Sigmoid colon (tissue), 7 donors: Measurements from ENCODE around the gene CARD8. TPM values are rescaled to one million over a fixed set of nuclear protein-coding genes. Genes with fewer than 3 reads are reported as not detected.
A peak's percentile ranks its signal among the peaks of the same experiment; 100 is the strongest.

Experiments
- DNase-seq: peaks from one replicate; pipeline ENCODE4 v3.0.0-alpha.2; 2019
- H3K27ac ChIP-seq, 4 donors: fragments of 200-600 bp; sonication (generic); one replicate each; pipeline ENCODE4 v1.5.1; 2016 to 2019; ENCODE audit warnings: mild to moderate bottlenecking in 1 of 4
- H3K27me3 ChIP-seq, 3 donors: fragments of 200-600 bp; sonication (generic); one replicate each; pipeline ENCODE4 v1.5.1; 2019; ENCODE audit warnings: mild to moderate bottlenecking in 1 of 3
- H3K36me3 ChIP-seq, 4 donors: fragments of 200-600 bp; sonication (generic); one replicate each; pipeline ENCODE4 v1.5.1; 2016 to 2019
- H3K4me1 ChIP-seq, 4 donors: fragments of 200-600 bp; sonication (generic); one replicate each; pipeline ENCODE4 v1.5.1; 2017 to 2019
- H3K4me3 ChIP-seq, 4 donors: fragments of 200-600 bp; sonication (generic); one replicate each; pipeline ENCODE4 v1.5.1; 2017 to 2019; ENCODE audit warnings: mild to moderate bottlenecking in 2 of 4, moderate library complexity in 1 of 4
- H3K9me3 ChIP-seq, 4 donors: fragments of 200-600 bp in 3 of 4; sonication (generic) in 3 of 4; one replicate each; pipeline versions ENCODE4 v1.5.1 to v1.6.1; 2013 to 2019
- CTCF ChIP-seq, 4 experiments: fragments of 450-650 bp in 3 of 4; fragments of 200-600 bp in 1 of 4; IDR thresholded peaks; one replicate each; pipeline ENCODE4 v1.5.1; 2016 to 2019; ENCODE audit warnings: antibody characterized with exemption in 4 of 4, mild to moderate bottlenecking in 3 of 4, moderate library complexity in 2 of 4
- EP300 ChIP-seq, 4 donors: sonication (generic); formaldehyde crosslinking; IDR thresholded peaks; one replicate each; pipeline ENCODE4 v1.6.1; 2017; ENCODE audit warnings: antibody characterized with exemption in 4 of 4
- POLR2A ChIP-seq, 2 donors: fragments of 450-650 bp; IDR thresholded peaks; one replicate each; pipeline ENCODE4 v1.6.1; 2016; ENCODE audit warnings: antibody characterized with exemption in 2 of 2, mild to moderate bottlenecking in 2 of 2, moderate library complexity in 2 of 2
- POLR2AphosphoS5 ChIP-seq, 4 donors: sonication (generic); formaldehyde crosslinking; IDR thresholded peaks; one replicate each; pipeline ENCODE4 v1.6.1; 2017; ENCODE audit warnings: antibody characterized with exemption in 4 of 4
- WGBS, 2 donors: extraction: QIAGEN DNeasy Blood & Tissue Kit; methylation state at CpG; one replicate each; pipeline ENCODE4 v1.1.7; 2013; 5-methylcytosine and 5-hydroxymethylcytosine counted together
- intact Hi-C: fragments of 100-400 bp; cut with DNase I; formaldehyde crosslinking; loops from one replicate; pipeline ENCODE4 v1.15.1; 2023
- polyA plus RNA-seq, 3 donors: library from polyadenylated mRNA; stranded (reverse); fragments of 200-250 nt; gene quantifications; one replicate each; pipeline ENCODE4 v1.2.3, GENCODE V29; 2013
- total RNA-seq, 4 donors: library from RNA; depleted of rRNA; stranded (reverse); fragments of >200 nt; gene quantifications; one replicate each; pipeline ENCODE4 v1.1.0, GENCODE V29; 2016
- donor health status: healthy with polysubstance abuse.
- donor health status: Bipolar disorder and iron deficiency.
- donor health status: healthy.

Gene CARD8
- total and polyA plus RNA-seq, 7 donors = 6.0 to 37.7 (median 22.3) TPM

DNA sequence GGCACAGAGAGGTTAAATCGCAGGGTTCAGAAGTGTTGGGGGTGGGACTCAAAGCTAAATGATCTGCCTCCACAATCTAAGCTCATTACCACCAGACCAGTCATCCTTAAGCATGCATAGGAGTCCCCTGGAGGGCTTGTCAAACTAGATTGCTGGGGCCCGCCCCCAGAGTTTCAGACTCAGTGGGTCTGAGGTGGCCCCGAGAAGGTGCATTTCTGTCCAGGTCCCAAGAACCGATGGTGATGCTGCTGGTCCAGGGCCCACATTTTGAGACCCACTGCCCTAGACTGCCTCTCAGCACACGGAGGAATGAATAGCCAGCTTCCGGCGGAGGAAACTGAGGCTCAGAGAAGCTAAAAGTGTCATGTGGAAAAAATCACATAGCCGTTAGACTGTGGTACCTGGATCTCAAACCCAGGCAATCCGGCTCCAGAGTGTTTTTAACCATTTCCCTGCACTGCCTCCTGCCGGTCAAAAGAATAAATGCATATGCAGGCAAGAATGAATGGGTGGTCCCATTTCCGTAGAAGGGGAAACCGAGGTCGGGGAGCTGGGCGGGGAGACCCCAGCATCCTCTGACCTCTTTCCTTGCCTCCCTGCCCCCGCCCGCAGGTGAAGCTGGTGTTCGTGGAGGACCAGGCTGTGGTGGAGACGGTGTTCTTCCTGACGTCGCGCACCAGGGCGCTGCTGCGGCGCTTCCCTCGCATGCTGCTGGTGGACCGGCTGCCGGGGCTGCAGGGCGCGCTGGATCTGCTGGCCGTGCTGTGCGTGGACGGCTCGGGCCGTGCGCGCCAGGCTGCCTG lies 61.5 kb downstream of the CARD8 start:
- H3K27me3 ChIP-seq = peaks cover 0 to 6% (median 0%) of the 10 kb centered on the region in 3 donors
- H3K27ac ChIP-seq = no peak overlapping the region
- no peak overlapping the region for H3K4me3 ChIP-seq
- no peak for DNase-seq
- TF ChIP-seq EP300 (IDR thresholded peaks at IDR 0.05) (no peak), CTCF (IDR thresholded peaks at IDR 0.05) (peak in 2 of 4 experiments; percentile 35 to 45)
- WGBS, 2 donors = 84 to 89% methylated on average over 36 of the region's 36 CpGs
- H3K36me3 ChIP-seq = peaks cover 0 to 23% (median 0%) of the 10 kb centered on the region in 4 donors
- peaks cover 0 to 5% (median 0%) of the 10 kb centered on the region in 4 donors for H3K4me1 ChIP-seq
- intact Hi-C loops = no loop called here
- H3K9me3 ChIP-seq = no peaks in the 10 kb centered on the region

DNA sequence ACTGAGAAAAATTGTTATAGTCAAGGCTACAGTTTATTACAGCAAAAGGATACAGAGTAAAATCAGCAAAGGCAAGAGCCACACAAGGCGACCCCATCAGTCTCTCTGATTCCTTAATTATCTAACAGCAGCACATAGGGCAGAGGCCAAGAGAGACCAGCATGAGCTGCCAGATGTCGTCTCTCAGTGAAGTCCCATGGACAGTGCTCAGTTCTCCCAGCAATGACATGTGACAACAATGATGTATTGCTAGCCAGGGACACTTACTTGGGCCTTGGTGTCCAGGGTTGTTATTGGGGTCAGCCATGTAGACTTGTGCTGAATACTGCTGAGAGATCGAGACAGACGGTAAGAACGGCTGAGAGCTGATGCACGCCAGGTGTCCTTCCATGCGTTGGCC lies 63.0 kb downstream of the CARD8 start:
- Histone ChIP-seq H3K27ac (no peak overlapping the region), H3K4me3 (no peak overlapping the region), H3K27me3 (peaks cover 0 to 6% (median 0%) of the 10 kb centered on the region in 3 donors), H3K9me3 (no peaks in the 10 kb centered on the region), H3K4me1 (peaks cover 0 to 5% (median 0%) of the 10 kb centered on the region in 4 donors), H3K36me3 (peaks cover 0 to 25% (median 1%) of the 10 kb centered on the region in 4 donors)
- intact Hi-C loops = no loop called here
- WGBS, 2 donors = 89 to 91% methylated on average over 7 of the region's 7 CpGs
- TF ChIP-seq EP300 (IDR thresholded peaks at IDR 0.05) = no peak
- no peak for TF ChIP-seq CTCF (IDR thresholded peaks at IDR 0.05)
- TF ChIP-seq POLR2A (IDR thresholded peaks at IDR 0.05) = no peak
- TF ChIP-seq POLR2AphosphoS5 (IDR thresholded peaks at IDR 0.05) = no peak
- DNase-seq = no peak

- peaks cover 0 to 6% (median 0%) of the 10 kb centered on the region in 3 donors for H3K27me3 ChIP-seq
- DNase-seq = no peak
- 91 to 92% methylated on average over 3 of the region's 3 CpGs for WGBS, 2 donors
- H3K27ac ChIP-seq = no peak overlapping the region
- no peaks in the 10 kb centered on the region for H3K4me1 ChIP-seq
- peaks cover 0 to 25% (median 1%) of the 10 kb centered on the region in 4 donors for H3K36me3 ChIP-seq
- H3K9me3 ChIP-seq = no peaks in the 10 kb centered on the region
- no peak for TF ChIP-seq CTCF (IDR thresholded peaks at IDR 0.05)
- no peak for TF ChIP-seq POLR2A (IDR thresholded peaks at IDR 0.05)
- TF ChIP-seq EP300 (IDR thresholded peaks at IDR 0.05) = no peak
- TF ChIP-seq POLR2AphosphoS5 (IDR thresholded peaks at IDR 0.05) = no peak
- no peak overlapping the region for H3K4me3 ChIP-seq
- intact Hi-C loops = no loop called here
These were observed 64.8 kb downstream of the CARD8 start for GRCh38 chr19:48190885-48191284.

- peaks cover 0 to 6% (median 0%) of the 10 kb centered on the region in 3 donors for H3K27me3 ChIP-seq
- H3K27ac ChIP-seq = no peak overlapping the region
- no peak overlapping the region for H3K4me3 ChIP-seq
- peaks cover 0 to 25% (median 1%) of the 10 kb centered on the region in 4 donors for H3K36me3 ChIP-seq
- no peaks in the 10 kb centered on the region for H3K9me3 ChIP-seq
- DNase-seq = peak; percentile 29
- intact Hi-C loops = no loop called here
- 81 to 85% methylated on average over 13 of the region's 13 CpGs for WGBS, 2 donors
- no peak for TF ChIP-seq POLR2A (IDR thresholded peaks at IDR 0.05)
- no peak for TF ChIP-seq POLR2AphosphoS5 (IDR thresholded peaks at IDR 0.05)
- no peak for TF ChIP-seq EP300 (IDR thresholded peaks at IDR 0.05)
- no peak for TF ChIP-seq CTCF (IDR thresholded peaks at IDR 0.05)
- no peaks in the 10 kb centered on the region for H3K4me1 ChIP-seq
These were observed 65.3 kb downstream of the CARD8 start for GRCh38 chr19:48190288-48190884.
